Osteocyte (in vitro differentiated cells): ENCODE results near the gene ZBTB7B. TPM values are rescaled to one million over a fixed set of nuclear protein-coding genes. Genes with fewer than 3 reads are reported as not detected.

Experiments
- DNase-seq: peaks from one replicate; pipeline ENCODE4 v3.0.0; 2021; ENCODE audit warnings: mixed read lengths; ENCODE audit not compliant: unreplicated experiment; ENCODE audit errors: extremely low spot score
- H3K27ac Mint-ChIP-seq: one replicate; pipeline ENCODE4 v1.8.0; 2021; ENCODE audit warnings: mild to moderate bottlenecking, mixed read lengths; ENCODE audit not compliant: unreplicated experiment
- H3K27me3 Mint-ChIP-seq: one replicate; pipeline ENCODE4 v1.8.0; 2021; ENCODE audit warnings: mixed read lengths; ENCODE audit not compliant: unreplicated experiment
- H3K36me3 Mint-ChIP-seq: one replicate; pipeline ENCODE4 v1.8.0; 2021; ENCODE audit warnings: mixed read lengths; ENCODE audit not compliant: unreplicated experiment
- H3K4me1 Mint-ChIP-seq: one replicate; pipeline ENCODE4 v1.8.0; 2021; ENCODE audit warnings: mixed read lengths; ENCODE audit not compliant: unreplicated experiment
- H3K4me3 Mint-ChIP-seq: one replicate; pipeline ENCODE4 v1.8.0; 2021; ENCODE audit warnings: mild to moderate bottlenecking, moderate library complexity, mixed read lengths; ENCODE audit not compliant: unreplicated experiment
- H3K9me3 Mint-ChIP-seq: one replicate; pipeline ENCODE4 v1.8.0; 2021; ENCODE audit warnings: mixed read lengths; ENCODE audit not compliant: unreplicated experiment
- CTCF ChIP-seq: fragments of 200-600 bp; sonication (generic); IDR thresholded peaks from 2 replicates; pipeline ENCODE4 v1.5.0; 2021; ENCODE audit warnings: antibody characterized with exemption, mild to moderate bottlenecking, moderate library complexity
- total RNA-seq: library from RNA; stranded (reverse); gene quantifications from 2 replicates; pipeline ENCODE4 v1.2.1, GENCODE V29; 2021

The ZBTB7B gene
- total RNA-seq, 1 donor from 2014 or later: 37.8 TPM

- Mint-ChIP-seq H3K36me3 (no peaks in the 10 kb centered on the region), H3K9me3 (no peaks in the 10 kb centered on the region), H3K27me3 (no peaks in the 10 kb centered on the region), H3K4me1 (peaks cover 32% of the 10 kb centered on the region), H3K27ac (peak overlapping the region; percentile 96), H3K4me3 (peak overlapping the region; percentile 91)
- no peak for TF ChIP-seq CTCF
- no peak for DNase-seq
Measured at GRCh38 chr1:155003766-155004351, 1.3 kb downstream of the ZBTB7B start.

DNA sequence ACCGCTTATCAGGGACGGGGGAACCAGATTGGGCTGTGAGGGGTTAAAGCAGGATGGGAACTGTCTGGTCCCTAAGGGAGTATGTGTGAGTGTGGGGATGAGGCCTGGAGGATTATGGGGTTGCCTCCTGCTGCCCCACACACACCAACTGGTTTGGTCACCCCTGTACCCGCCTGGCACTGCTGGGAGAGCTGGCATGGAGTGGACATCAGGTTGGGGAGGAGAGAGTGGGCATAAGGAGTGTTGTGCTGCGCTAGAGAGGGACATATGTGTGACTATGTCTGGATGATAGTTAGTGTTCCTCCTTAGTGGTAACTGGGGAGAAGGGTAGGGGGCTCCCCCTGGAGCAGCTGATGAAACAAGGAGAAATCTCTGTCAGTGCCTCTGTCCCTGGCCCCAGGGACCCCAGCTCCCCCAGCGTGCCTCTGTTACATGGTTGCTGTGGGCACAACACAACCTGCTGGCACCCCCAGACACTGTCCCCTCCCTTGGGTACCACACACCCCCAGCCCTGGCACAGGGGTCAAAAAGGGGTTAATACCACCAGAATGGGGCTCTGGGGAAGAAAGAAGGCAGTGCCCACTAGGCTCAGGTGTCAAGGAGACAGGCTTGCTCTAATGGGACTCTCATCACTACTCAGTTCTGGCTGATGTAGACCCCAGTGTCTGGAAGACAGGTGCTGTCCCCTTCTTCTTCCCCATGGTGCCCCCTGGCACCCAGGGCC lies 1.9 kb downstream of the ZBTB7B start:
- no peak for TF ChIP-seq CTCF
- Mint-ChIP-seq H3K27me3 (no peaks in the 10 kb centered on the region), H3K36me3 (no peaks in the 10 kb centered on the region), H3K27ac (peak overlapping the region; percentile 96), H3K4me1 (peaks cover 28% of the 10 kb centered on the region), H3K4me3 (peak overlapping the region; percentile 91), H3K9me3 (no peaks in the 10 kb centered on the region)
- no peak for DNase-seq

GRCh38 chr1:155005076-155006011 lies 2.7 kb downstream of the ZBTB7B start:
- no peak for DNase-seq
- no peak overlapping the region for H3K4me3 Mint-ChIP-seq
- peak overlapping the region; percentile 63 for H3K27ac Mint-ChIP-seq
- TF ChIP-seq CTCF: no peak
- H3K36me3 Mint-ChIP-seq: peaks cover 2% of the 10 kb centered on the region
- H3K4me1 Mint-ChIP-seq: peaks cover 24% of the 10 kb centered on the region
- no peaks in the 10 kb centered on the region for H3K9me3 Mint-ChIP-seq
- no peaks in the 10 kb centered on the region for H3K27me3 Mint-ChIP-seq

GRCh38 chr1:155006601-155007101 lies 4.0 kb downstream of the ZBTB7B start:
- Mint-ChIP-seq H3K27ac (peak overlapping the region; percentile 41), H3K36me3 (peaks cover 2% of the 10 kb centered on the region), H3K27me3 (no peaks in the 10 kb centered on the region), H3K4me1 (peaks cover 26% of the 10 kb centered on the region), H3K9me3 (no peaks in the 10 kb centered on the region), H3K4me3 (no peak overlapping the region)
- DNase-seq: no peak
- no peak for TF ChIP-seq CTCF
